Measurements from ENCODE around the gene DGKE. TPM values are rescaled to one million over a fixed set of nuclear protein-coding genes. Genes with fewer than 3 reads are reported as not detected.

Gene DGKE
- total and polyA plus RNA-seq, 2 of the 8 experiments (the other 6 are each of a cell fraction or from before 2014, with no cell fraction given), result 1.7 to 7.4 TPM

GRCh38 chr17:56845934-56846333 is 12.0 kb downstream of the DGKE start:
- H3K4ac ChIP-seq (replicated peaks; ENCODE audit: insufficient read length, low read depth, low read length), result no peak overlapping the region
- no peaks in the 10 kb centered on the region for H3K79me1 ChIP-seq (ENCODE audit: low read depth, low read length)
- no peak overlapping the region for H3K4me3 ChIP-seq (ENCODE audit: extremely low read depth in 1 of 4, insufficient read depth in 2 of 4, low read depth in 3 of 4, low read length in 4 of 4)
- no peaks in the 10 kb centered on the region for H3K4me1 ChIP-seq (replicated peaks in 1 of 4; ENCODE audit: control insufficient read depth in 3 of 4, insufficient read depth in 4 of 4, low read length in 3 of 4)
- H2BK12ac ChIP-seq (ENCODE audit: low read depth, low read length), result no peak overlapping the region
- no peak overlapping the region for H2AFZ ChIP-seq (ENCODE audit: low read length)
- 92% methylated on average over 1 of the region's 1 CpG; no CpG with 5 or more reads in 1 of the 2 experiments for WGBS, 2 experiments (ENCODE audit: extremely low coverage in 1 of 2, insufficient coverage in 1 of 2, insufficient read length in 1 of 2, insufficient replicate concordance in 2 of 2, low coverage in 1 of 2, low lambda C conversion rate in 2 of 2, missing lambda C conversion rate in 1 of 2)
- TF ChIP-seq SUZ12 (IDR thresholded peaks at IDR 0.05; ENCODE audit: low read length) (no peak), RXRA (IDR thresholded peaks at IDR 0.05; ENCODE audit: insufficient read depth, low read depth, low read length) (no peak), CHD1 (IDR thresholded peaks at IDR 0.05; ENCODE audit: low read depth, low read length) (no peak)
- no peak overlapping the region for H2BK15ac ChIP-seq (ENCODE audit: low read length)
- no peak overlapping the region for H4K8ac ChIP-seq (ENCODE audit: extremely low read depth, insufficient read depth, low read length)
- H3K23me2 ChIP-seq (ENCODE audit: low read depth, low read length), result no peaks in the 10 kb centered on the region
- H4K20me1 ChIP-seq (replicated peaks in 1 of 2; ENCODE audit: control insufficient read depth in 1 of 2, insufficient read depth in 2 of 2, low read length in 2 of 2), result no peaks in the 10 kb centered on the region
- ChIA-PET POLR2A (ENCODE audit: partially characterized antibody) (no interaction called here), CTCF (ENCODE audit: partially characterized antibody) (interaction anchor here (1.5 kb wide), 1 partner anchor 94 kb away, joined by 3 read pairs; no protein-coding TSS in a partner anchor)
- H2BK5ac ChIP-seq (ENCODE audit: low read depth, low read length), result no peak overlapping the region
- H3K9ac ChIP-seq (replicated peaks in 1 of 4; ENCODE audit: extremely low read depth in 1 of 4, low read depth in 3 of 4, low read length in 3 of 4), result no peak overlapping the region
- H2BK120ac ChIP-seq (replicated peaks; ENCODE audit: low read depth, low read length), result no peak overlapping the region
- H3K18ac ChIP-seq (ENCODE audit: extremely low read depth, low read length), result no peak overlapping the region
- H3K9me3 ChIP-seq (ENCODE audit: insufficient read depth in 2 of 2, low read depth in 1 of 2, low read length in 1 of 2), result no peaks in the 10 kb centered on the region
- FAIRE-seq (no peak), DNase-seq (ENCODE audit: low read depth in 1 of 2, low spot score in 2 of 2) (no peak)
- no peak overlapping the region for H3K4me2 ChIP-seq (ENCODE audit: insufficient read depth in 1 of 2, low read depth in 2 of 2, low read length in 2 of 2)
- peaks cover 0 to 10% (median 4%) of the 10 kb centered on the region in 4 experiments; a peak in 2 of 8 replicates for H3K36me3 ChIP-seq (ENCODE audit: control insufficient read depth in 2 of 4, insufficient read depth in 4 of 4, low read length in 3 of 4)
- no peak overlapping the region for H3K23ac ChIP-seq (ENCODE audit: insufficient read length)
- no peak overlapping the region for H4K5ac ChIP-seq (ENCODE audit: insufficient read length, low read depth, low read length)
- no peak overlapping the region for H2AK5ac ChIP-seq (ENCODE audit: low read depth, low read length)
- H4K91ac ChIP-seq (replicated peaks; ENCODE audit: insufficient read length, low read length), result no peak overlapping the region
- H3K27me3 ChIP-seq (replicated peaks in 1 of 4; ENCODE audit: control insufficient read depth in 3 of 4, extremely low read depth in 1 of 4, insufficient read depth in 3 of 4, low read length in 3 of 4), result no peaks in the 10 kb centered on the region
- no peak overlapping the region for H2BK20ac ChIP-seq (ENCODE audit: low read length)
- no peak overlapping the region for H3K27ac ChIP-seq (ENCODE audit: low read depth, low read length)
- no peak overlapping the region for H3K56ac ChIP-seq (replicated peaks; ENCODE audit: insufficient read length, low read depth, low read length)
- H3K14ac ChIP-seq (ENCODE audit: insufficient read length), result no peak overlapping the region
- no peaks in the 10 kb centered on the region for H3K79me2 ChIP-seq (ENCODE audit: control insufficient read depth in 1 of 2, insufficient read depth in 2 of 2, low read length in 2 of 2)
